ENCODE results near the gene ADAMTS12.

- TF ChIP-seq GATA2 (IDR thresholded peaks at IDR 0.05; ENCODE audit: low read depth, low read length) (no peak), GATA3 (IDR thresholded peaks at IDR 0.05; ENCODE audit: low read depth, low read length) (no peak)
These were observed 11.5 kb downstream of the ADAMTS12 start for GRCh38 chr5:33880319-33880718.

Data from SH-SY5Y (cell line).